Measurements from ENCODE around the gene FARP2. TPM values are rescaled to one million over a fixed set of nuclear protein-coding genes. Genes with fewer than 3 reads are reported as not detected.

Gene FARP2
- total RNA-seq, 1 donor, result 41.3 TPM

DNA sequence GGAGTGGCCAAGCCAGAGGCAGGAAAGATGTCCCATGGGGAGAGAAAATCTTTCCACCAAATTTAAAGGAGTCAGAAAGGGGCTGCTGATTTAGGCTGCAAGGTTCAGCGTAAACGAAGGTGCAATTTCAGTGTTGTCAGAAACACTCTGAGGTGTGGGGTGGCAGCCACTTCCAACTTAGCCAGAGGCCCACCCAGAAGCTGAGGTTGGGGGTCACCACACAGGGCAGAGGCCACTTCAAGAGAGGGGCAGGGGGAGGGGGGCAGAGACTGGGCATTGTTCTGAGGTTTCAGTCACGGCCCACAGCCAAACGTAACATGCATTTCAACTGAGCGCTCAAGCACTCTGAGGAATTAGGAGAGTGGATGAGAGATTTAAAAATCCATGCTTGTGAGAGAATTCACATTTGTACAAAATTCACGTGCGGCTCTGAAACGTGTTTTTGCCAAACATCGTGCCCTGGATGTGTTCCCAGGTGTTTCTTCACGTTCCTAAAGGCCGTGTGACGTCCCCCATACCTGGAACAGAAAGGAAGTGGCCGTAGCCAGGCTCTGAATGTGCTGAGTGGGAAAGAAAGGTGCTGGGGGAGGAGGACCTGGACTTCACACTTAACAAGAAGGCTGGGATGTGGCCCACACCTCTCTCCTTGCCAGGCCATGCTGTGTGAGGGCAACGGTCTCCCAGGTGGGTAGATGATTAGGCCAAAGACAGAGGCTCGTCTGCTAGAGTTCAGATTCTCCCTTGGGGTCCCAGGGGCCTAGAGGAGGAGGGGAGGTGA lies 182.9 kb downstream of the FARP2 start:
- Histone ChIP-seq H4K20me1 (ENCODE audit: insufficient read depth, low read length) (no peaks in the 10 kb centered on the region), H2AFZ (ENCODE audit: low read length) (no peak overlapping the region), H3K4me1 (ENCODE audit: insufficient read depth, low read length) (peaks cover 13% of the 10 kb centered on the region), H3K36me3 (ENCODE audit: insufficient read depth, low read length) (no peaks in the 10 kb centered on the region), H3K9me3 (ENCODE audit: low read depth, low read length) (no peaks in the 10 kb centered on the region), H3K27me3 (ENCODE audit: insufficient read depth, low read length) (peaks cover 5% of the 10 kb centered on the region), H3K4me3 (ENCODE audit: insufficient read depth, low read length) (no peak overlapping the region), H3K79me2 (ENCODE audit: insufficient read depth, low read length) (no peaks in the 10 kb centered on the region), H3K27ac (ENCODE audit: low read depth, low read length) (no peak overlapping the region), H3K4me2 (ENCODE audit: insufficient read depth, low read length) (no peak overlapping the region)
- DNase-seq (ENCODE audit: insufficient read length, low spot score, missing footprints), result peak; percentile 86
- TF ChIP-seq, protein P1, sequence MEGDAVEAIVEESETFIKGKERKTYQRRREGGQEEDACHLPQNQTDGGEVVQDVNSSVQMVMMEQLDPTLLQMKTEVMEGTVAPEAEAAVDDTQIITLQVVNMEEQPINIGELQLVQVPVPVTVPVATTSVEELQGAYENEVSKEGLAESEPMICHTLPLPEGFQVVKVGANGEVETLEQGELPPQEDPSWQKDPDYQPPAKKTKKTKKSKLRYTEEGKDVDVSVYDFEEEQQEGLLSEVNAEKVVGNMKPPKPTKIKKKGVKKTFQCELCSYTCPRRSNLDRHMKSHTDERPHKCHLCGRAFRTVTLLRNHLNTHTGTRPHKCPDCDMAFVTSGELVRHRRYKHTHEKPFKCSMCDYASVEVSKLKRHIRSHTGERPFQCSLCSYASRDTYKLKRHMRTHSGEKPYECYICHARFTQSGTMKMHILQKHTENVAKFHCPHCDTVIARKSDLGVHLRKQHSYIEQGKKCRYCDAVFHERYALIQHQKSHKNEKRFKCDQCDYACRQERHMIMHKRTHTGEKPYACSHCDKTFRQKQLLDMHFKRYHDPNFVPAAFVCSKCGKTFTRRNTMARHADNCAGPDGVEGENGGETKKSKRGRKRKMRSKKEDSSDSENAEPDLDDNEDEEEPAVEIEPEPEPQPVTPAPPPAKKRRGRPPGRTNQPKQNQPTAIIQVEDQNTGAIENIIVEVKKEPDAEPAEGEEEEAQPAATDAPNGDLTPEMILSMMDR (IDR thresholded peaks at IDR 0.05; ENCODE audit: extremely low read depth, low read depth, low read length), result no peak

DNA sequence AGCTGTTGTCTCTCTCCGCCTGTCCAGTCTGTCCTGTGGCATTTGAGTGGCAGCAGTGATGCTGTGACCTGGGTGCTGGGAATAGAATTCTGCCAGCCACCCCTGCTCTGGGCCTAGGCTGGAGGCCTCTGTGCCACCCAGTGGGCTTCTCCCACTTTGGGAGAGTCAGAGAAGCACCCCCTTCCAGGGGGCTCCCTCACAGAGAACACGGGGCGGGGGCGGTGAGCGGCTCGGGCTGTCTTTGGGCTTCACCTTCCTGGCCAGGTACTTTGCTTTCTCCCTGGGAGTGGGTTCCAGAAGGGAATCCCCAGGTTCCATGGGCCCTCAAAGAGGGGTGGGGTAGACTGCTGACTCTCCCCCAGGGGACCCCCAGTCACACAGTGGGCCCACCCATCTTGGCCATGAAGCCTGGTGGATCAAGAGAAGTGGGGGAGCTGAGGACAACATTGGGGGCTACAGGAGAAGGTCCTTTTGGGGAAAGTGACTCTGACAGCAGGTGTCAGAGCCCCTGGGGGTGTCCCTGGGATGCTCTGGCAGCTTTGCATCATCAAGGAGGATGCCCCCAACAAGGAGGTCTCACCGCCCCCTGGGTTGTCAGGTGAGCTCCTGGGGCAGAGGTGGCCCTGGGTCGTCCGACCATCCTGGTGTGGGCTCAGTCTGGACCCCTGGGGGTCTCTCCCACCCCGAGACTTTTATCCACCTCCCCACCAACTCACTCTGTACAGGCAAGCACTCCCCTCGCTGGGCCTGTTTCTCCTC lies 183.7 kb downstream of the FARP2 start:
- Histone ChIP-seq H3K79me2 (ENCODE audit: insufficient read depth, low read length) (no peaks in the 10 kb centered on the region), H3K4me2 (ENCODE audit: insufficient read depth, low read length) (no peak overlapping the region), H2AFZ (ENCODE audit: low read length) (no peak overlapping the region), H3K9me3 (ENCODE audit: low read depth, low read length) (no peaks in the 10 kb centered on the region), H4K20me1 (ENCODE audit: insufficient read depth, low read length) (no peaks in the 10 kb centered on the region), H3K4me1 (ENCODE audit: insufficient read depth, low read length) (peaks cover 21% of the 10 kb centered on the region), H3K27ac (ENCODE audit: low read depth, low read length) (no peak overlapping the region), H3K4me3 (ENCODE audit: insufficient read depth, low read length) (no peak overlapping the region), H3K36me3 (ENCODE audit: insufficient read depth, low read length) (no peaks in the 10 kb centered on the region), H3K27me3 (ENCODE audit: insufficient read depth, low read length) (peaks cover 5% of the 10 kb centered on the region)
- DNase-seq (ENCODE audit: insufficient read length, low spot score, missing footprints), result peak; percentile 51
- TF ChIP-seq, protein P1 (IDR thresholded peaks at IDR 0.05; ENCODE audit: extremely low read depth, low read depth, low read length), result no peak

DNA sequence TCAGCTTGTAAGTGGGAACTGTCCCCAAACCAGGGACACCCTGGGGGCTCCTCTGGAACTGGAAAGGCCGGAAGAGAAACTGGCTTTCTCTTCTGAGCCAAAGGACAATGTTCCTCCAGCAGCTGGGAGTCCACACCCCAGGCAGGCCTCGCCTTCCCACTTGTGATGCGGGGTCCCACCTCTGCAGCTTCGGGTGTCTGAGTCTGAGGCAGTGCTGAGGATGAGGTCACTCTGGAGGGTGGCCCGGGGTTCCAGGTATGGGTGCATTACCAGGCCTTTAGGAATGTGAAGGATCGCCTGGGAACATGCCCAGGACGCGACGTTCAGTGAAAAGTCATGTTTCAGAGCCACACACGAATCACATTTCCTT lies 184.3 kb downstream of the FARP2 start:
- Histone ChIP-seq H3K79me2 (ENCODE audit: insufficient read depth, low read length) (no peaks in the 10 kb centered on the region), H3K36me3 (ENCODE audit: insufficient read depth, low read length) (no peaks in the 10 kb centered on the region), H3K4me1 (ENCODE audit: insufficient read depth, low read length) (peaks cover 27% of the 10 kb centered on the region), H3K4me2 (ENCODE audit: insufficient read depth, low read length) (peak overlapping the region; percentile 81), H3K27me3 (ENCODE audit: insufficient read depth, low read length) (peaks cover 5% of the 10 kb centered on the region), H3K9me3 (ENCODE audit: low read depth, low read length) (no peaks in the 10 kb centered on the region), H3K4me3 (ENCODE audit: insufficient read depth, low read length) (peak overlapping the region; percentile 69), H2AFZ (ENCODE audit: low read length) (peak overlapping the region; percentile 80), H4K20me1 (ENCODE audit: insufficient read depth, low read length) (no peaks in the 10 kb centered on the region), H3K27ac (ENCODE audit: low read depth, low read length) (no peak overlapping the region)
- peak; percentile 91 for DNase-seq (ENCODE audit: insufficient read length, low spot score, missing footprints)
- TF ChIP-seq, protein P1 (IDR thresholded peaks at IDR 0.05; ENCODE audit: extremely low read depth, low read depth, low read length), result no peak
